Measurements from ENCODE around the gene TRAPPC12.

DNA sequence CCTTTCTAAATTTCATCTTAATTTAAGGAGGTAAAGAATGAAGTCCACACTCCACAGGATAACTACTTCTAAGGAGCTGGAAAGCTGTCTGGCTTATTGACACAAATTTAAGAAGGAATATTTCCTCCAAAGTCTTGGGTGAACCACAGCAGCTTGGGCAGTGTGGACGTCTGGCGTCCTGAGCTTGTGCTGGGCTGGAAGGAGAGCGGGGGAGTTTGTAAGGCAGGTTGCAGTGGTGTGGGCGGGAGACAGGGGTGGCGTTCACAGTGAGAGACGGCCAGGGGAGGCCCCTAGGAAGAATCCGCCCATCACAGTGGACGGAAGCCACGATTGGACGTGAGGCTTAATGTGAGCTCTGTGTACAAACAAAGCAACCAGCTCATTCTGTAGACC, 114.1 kb downstream of the TRAPPC12 start:
- TF ChIP-seq, protein P1, sequence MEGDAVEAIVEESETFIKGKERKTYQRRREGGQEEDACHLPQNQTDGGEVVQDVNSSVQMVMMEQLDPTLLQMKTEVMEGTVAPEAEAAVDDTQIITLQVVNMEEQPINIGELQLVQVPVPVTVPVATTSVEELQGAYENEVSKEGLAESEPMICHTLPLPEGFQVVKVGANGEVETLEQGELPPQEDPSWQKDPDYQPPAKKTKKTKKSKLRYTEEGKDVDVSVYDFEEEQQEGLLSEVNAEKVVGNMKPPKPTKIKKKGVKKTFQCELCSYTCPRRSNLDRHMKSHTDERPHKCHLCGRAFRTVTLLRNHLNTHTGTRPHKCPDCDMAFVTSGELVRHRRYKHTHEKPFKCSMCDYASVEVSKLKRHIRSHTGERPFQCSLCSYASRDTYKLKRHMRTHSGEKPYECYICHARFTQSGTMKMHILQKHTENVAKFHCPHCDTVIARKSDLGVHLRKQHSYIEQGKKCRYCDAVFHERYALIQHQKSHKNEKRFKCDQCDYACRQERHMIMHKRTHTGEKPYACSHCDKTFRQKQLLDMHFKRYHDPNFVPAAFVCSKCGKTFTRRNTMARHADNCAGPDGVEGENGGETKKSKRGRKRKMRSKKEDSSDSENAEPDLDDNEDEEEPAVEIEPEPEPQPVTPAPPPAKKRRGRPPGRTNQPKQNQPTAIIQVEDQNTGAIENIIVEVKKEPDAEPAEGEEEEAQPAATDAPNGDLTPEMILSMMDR (IDR thresholded peaks at IDR 0.05), result no peak
- TF ChIP-seq POLR2AphosphoS5 (IDR thresholded peaks at IDR 0.05) (no peak), POLR2A (IDR thresholded peaks at IDR 0.05) (no peak)
